ENCODE data around the gene FZR1.

Gene FZR1

GRCh38 chr19:3474614-3475013 is 31.5 kb upstream of the FZR1 start:
- no peak for DNase-seq

GRCh38 chr19:3475449-3475848 is 30.7 kb upstream of the FZR1 start:
- DNase-seq: no peak

GRCh38 chr19:3476830-3477229 is 29.3 kb upstream of the FZR1 start:
- no peak for DNase-seq

- DNase-seq: no peak
Observed at GRCh38 chr19:3477506-3477905, 28.6 kb upstream of the FZR1 start.

GRCh38 chr19:3477951-3478350 is 28.2 kb upstream of the FZR1 start:
- no peak for DNase-seq

- DNase-seq: no peak
Observed at GRCh38 chr19:3478409-3479176, 27.5 kb upstream of the FZR1 start.

GRCh38 chr19:3479177-3479833 is 26.8 kb upstream of the FZR1 start:
- DNase-seq: no peak

GRCh38 chr19:3479834-3480215 is 26.3 kb upstream of the FZR1 start:
- no peak for DNase-seq

- DNase-seq: no peak
Observed at GRCh38 chr19:3480383-3481091, 25.6 kb upstream of the FZR1 start, which contains the start of gene SMIM24. SMIM24 (minus strand) TSS chr19:3480525; CDS start chr19:3480463, 62 bp downstream.

- no peak for DNase-seq
Observed at GRCh38 chr19:3481241-3482090, 24.6 kb upstream of the FZR1 start.

GRCh38 chr19:3482507-3483225 is 23.4 kb upstream of the FZR1 start:
- DNase-seq: no peak

- DNase-seq: no peak
Observed at GRCh38 chr19:3483226-3483628, 22.9 kb upstream of the FZR1 start, which contains the start of gene SMIM44. SMIM44 (minus strand) TSS chr19:3483441; CDS start chr19:3483403, 38 bp downstream.

- no peak for DNase-seq
Observed at GRCh38 chr19:3491396-3492119, 14.6 kb upstream of the FZR1 start.

- no peak for DNase-seq
Observed at GRCh38 chr19:3492131-3492839, 13.8 kb upstream of the FZR1 start.

- no peak for DNase-seq
Observed at GRCh38 chr19:3492919-3493318, 13.2 kb upstream of the FZR1 start.

GRCh38 chr19:3493651-3494050 is 12.5 kb upstream of the FZR1 start:
- DNase-seq: no peak

- DNase-seq: no peak
Observed at GRCh38 chr19:3494051-3494450, 12.1 kb upstream of the FZR1 start.

- DNase-seq: no peak
Observed at GRCh38 chr19:3494559-3494958, 11.6 kb upstream of the FZR1 start.

GRCh38 chr19:3496392-3497273 is 9.5 kb upstream of the FZR1 start:
- no peak for DNase-seq

Data from NCI-H1048 (cell line).